Stimulated activated CD4-positive, alpha-beta T cell treated with anti-CD3 and anti-CD28 coated beads, Interleukin-12 subunit alpha, Interleukin-12 subunit beta, amount 100 ng/mL, for 4 hours (primary cell): Measurements from ENCODE around the gene SETD2.

Experiments
- DNase-seq: peaks from one replicate; pipeline ENCODE4 v3.0.0-alpha.2; 2020

Gene SETD2

DNA sequence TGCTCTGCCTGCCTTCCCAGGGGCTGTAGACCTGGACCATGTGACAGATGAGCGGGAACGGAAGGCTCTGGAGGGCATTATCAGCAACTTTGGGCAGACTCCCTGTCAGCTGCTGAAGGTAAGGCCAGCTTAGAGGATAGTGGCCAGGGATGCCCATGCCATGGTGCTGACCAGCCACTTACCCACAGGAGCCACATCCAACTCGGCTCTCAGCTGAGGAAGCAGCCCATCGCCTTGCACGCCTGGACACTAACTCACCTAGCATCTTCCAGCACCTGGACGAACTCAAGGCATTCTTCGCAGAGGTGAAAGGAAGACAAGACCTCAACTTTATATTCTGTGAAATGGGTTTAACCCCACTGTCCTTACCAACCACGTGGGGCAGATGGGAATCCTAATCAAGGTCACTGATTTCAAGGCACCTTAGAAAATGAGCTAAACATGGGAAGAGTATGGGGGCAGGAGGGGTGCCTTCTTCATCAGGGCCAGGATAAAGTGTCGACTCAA is 157.7 kb downstream of the SETD2 start:
- DNase-seq: no peak

DNA sequence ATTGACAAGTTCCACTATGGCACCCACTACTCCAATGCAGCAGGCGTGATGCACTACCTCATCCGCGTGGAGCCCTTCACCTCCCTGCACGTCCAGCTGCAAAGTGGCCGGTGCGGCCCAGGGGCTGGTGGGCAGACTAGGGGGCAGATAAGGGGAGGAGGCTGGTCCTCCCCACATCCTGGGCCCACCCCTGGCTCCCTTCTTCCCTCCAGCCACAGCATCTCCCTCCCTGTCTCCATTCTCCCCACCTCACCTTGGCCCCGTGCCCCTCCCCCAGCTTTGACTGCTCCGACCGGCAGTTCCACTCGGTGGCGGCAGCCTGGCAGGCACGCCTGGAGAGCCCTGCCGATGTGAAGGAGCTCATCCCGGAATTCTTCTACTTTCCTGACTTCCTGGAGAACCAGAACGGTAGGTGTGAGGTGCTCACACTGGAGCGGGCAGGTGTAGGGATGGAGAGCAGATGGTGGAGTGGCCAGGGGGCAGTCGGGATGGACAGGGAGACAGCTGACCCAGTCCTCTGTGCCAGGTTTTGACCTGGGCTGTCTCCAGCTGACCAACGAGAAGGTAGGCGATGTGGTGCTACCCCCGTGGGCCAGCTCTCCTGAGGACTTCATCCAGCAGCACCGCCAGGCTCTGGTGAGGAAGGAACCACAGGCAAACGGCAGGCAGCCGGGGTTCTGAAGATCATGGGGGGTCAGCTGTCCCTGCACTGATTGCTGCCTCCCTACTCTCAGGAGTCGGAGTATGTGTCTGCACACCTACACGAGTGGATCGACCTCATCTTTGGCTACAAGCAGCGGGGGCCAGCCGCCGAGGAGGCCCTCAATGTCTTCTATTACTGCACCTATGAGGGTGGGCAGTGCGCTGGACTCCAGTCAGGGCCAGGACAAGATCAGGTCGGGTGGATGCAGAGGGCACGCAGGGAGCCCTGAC is 158.4 kb downstream of the SETD2 start:
- DNase-seq: no peak

DNA sequence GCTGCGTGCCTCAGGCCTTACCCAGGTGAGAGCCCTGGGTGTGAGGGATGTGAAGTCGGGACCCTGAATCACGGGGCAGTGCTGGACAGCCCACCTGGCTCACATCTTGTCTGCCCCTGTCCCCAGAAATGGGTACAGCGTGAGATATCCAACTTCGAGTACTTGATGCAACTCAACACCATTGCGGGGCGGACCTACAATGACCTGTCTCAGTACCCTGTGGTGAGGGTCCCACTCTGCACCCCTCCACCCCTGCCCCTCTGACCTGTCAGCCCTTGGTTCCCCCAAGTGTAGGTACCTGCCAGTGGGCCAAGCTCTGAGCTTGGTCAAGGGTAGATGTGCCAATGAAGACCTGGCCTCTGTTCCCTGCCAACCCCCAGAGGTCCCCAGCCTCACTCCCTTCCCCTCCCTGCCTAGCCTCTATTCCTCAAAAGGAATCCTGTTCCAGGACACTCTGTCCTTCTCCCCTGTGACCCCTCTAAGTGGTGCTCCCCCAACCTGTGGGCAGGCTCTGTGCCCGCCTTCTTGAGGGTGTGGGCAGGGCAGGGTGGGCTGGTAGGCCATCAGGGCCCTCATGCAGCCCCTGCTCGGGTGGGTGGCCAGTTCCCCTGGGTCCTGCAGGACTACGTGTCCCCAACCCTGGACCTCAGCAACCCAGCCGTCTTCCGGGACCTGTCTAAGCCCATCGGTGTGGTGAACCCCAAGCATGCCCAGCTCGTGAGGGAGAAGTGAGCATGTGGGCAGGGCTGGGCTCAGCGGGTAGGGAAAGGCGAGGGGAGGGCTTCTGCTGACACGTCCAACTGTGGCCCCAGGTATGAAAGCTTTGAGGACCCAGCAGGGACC is 159.3 kb downstream of the SETD2 start:
- no peak for DNase-seq

DNA sequence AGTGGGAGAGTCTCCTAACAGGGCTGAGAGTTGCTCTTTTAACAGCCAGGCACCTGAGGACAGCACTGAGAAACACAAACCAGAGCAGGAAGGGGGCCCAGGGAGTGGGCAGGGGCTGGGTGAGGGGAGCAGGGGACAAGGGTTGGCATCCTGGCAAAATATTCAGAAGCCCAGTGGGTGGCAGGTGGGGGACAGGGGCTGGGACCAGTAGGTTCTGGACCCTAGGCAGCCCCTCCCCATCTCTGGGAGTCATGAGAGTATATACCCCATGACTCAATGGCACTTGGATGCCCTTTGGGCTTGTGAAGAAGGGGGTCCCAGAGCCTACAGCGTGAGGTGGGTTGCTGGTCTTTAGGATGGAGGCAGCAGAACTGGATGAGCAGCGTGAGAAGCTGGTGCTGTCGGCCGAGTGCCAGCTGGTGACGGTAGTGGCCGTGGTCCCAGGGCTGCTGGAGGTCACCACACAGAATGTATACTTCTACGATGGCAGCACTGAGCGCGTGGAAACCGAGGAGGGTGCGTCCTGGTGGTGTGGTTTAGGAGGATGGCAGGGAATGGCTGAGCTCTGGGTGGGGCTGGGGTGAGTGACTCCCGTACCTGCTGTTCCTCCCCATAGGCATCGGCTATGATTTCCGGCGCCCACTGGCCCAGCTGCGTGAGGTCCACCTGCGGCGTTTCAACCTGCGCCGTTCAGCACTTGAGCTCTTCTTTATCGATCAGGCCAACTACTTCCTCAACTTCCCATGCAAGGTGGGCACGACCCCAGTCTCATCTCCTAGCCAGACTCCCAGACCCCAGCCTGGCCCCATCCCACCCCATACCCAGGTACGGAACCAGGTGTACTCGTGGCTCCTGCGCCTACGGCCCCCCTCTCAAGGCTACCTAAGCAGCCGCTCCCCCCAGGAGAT is 160.2 kb downstream of the SETD2 start:
- no peak for DNase-seq

DNA sequence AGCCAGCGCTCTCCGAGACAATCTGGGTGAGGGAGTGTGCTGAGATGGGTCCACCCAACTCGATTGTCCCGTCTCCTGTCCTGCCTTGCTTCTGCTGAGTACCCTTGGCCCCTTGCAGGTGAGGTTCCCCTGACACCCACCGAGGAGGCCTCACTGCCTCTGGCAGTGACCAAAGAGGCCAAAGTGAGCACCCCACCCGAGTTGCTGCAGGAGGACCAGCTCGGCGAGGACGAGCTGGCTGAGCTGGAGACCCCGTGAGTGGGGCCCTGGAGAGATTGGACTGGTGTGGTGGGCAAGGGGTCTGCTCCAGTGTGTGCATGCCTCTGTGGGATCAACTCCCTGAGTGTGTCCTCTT is 160.9 kb downstream of the SETD2 start:
- no peak for DNase-seq

DNA sequence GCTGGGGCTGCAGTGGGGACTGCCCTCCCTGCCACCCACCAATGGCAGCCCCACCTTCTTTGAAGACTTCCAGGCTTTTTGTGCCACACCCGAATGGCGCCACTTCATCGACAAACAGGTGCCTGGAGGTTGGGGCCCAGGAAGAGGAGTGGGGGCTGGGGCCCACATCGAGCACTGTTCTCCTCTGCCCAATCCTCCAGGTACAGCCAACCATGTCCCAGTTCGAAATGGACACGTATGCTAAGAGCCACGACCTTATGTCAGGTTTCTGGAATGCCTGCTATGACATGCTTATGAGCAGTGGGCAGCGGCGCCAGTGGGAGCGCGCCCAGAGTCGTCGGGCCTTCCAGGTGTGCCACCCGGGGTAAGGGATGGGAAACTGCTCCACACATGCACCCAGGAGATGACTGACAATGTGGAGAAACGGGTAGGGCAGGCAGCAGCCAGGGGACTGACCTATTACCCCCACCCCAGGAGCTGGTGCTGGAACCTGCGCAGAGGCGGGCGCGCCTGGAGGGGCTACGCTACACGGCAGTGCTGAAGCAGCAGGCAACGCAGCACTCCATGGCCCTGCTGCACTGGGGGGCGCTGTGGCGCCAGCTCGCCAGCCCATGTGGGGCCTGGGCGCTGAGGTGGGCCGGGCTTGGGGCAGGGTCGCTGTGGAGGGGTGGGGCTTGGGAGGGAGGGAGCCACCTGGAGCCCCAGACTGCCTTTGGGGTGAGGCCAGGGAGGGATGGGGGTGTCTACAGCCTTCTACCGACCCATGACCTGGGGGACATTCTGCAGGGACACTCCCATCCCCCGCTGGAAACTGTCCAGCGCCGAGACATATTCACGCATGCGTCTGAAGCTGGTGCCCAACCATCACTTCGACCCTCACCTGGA is 161.5 kb downstream of the SETD2 start:
- DNase-seq: no peak

DNA sequence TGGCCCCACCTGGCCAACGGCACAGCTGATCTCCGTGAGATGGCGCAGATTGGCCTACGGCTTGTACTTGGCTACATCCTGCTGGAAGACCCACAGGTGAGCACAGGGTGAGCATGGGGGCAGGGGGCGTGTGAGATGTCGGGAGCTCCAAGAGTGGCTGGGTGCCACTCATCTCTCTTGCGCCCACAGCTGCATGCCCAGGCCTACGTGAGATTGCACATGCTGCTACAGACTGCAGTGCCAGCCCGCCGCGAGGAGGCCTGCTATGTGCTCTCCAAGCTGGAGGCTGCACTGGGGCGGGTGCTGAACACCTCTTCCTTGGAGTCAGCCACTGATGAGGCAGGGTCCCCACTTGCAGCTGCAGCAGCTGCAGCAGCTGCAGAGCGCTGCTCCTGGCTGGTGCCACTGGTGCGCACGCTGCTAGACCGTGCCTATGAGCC is 162.2 kb downstream of the SETD2 start:
- DNase-seq: no peak

DNA sequence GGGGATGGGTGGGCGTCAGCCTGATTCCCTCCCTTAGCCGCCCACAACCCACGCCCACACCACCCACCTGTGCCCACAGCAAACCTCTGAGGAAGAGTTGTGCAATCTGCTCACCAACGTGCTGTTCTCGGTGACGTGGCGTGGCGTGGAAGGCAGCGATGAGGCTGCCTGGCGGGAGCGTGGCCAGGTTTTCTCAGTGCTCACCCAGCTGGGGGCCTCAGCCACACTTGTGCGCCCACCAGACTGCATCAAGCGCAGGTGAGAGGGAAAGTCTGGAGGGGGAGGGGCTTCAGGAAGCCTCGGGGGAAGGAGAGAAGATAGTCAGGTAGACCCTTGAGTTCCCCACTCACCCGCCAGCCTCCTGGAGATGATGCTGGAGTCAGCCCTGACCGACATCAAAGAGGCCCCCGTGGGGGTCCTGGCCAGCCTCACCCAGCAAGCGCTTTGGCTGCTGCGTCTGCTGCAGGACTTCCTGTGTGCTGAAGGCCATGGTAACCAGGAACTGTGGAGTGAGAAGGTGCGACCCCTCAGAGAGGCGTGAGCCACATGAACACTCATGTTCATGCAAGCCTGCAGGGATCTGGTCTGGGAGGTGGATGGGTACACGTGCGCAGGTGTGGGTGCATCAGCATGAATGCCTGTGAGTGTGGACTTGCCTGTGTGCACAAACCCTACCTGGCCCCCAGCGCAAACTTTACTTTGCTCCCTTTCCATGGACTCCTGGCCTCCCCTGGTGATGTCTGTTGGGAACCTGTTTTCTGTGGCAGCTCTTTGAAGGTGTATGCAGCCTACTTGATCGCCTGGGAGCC is 162.8 kb downstream of the SETD2 start:
- DNase-seq: no peak

DNA sequence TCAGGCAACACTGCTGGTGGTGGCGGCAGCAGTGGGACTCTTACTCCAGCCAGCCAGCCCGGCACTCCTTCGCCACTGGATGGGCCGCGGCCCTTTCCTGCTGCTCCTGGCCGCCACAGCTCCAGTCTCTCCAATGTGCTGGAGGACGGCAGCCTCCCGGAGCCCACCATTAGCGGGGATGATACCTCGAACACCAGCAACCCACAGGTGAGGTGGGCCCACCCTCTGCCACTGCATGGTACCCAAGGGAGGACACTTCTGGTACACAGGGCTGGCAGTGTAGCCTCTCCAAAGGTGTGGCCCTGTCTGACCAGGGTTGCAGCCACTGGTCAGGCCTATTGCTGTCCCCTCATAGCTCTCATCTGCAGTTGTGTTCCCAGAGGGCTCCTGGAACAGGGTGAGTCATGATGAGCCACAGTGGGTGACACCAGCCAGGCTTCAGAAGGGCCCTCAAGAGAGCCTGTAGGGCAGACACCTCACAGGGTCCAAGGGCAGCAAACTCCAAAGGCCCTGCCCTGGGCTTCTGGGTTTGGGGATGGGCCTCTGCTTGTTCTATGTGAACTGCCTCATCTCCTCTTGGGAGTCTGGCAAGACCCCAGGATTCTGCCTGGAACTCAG is 163.6 kb downstream of the SETD2 start:
- DNase-seq: no peak

DNA sequence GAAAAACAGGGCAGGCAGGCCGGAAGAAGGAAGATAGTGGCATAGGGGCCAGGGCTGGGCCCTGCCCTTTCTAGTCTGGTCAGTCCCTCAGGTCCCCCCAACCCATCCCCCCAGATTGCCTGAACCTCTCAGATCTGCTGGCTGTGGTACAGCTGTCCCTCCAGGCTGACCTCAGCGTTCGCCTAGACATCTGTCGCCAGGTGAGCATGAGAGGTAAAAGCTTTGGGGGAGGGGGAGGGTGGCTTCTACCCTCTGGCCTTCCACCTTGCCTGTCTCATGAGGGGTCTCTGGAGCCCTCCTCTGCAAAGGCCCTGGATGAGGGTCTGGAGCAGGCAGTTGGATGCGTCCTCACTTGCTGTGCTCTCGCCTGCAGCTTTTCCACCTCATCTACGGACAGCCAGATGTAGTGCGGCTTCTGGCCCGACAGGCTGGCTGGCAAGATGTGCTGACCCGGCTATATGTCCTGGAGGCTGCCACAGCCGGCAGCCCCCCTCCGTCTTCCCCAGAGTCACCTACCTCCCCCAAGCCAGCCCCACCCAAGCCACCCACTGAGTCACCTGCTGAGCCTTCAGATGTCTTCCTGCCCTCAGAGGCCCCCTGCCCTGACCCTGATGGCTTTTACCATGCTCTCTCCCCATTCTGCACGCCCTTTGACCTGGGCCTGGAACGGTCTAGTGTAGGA is 164.3 kb downstream of the SETD2 start:
- DNase-seq: no peak

DNA sequence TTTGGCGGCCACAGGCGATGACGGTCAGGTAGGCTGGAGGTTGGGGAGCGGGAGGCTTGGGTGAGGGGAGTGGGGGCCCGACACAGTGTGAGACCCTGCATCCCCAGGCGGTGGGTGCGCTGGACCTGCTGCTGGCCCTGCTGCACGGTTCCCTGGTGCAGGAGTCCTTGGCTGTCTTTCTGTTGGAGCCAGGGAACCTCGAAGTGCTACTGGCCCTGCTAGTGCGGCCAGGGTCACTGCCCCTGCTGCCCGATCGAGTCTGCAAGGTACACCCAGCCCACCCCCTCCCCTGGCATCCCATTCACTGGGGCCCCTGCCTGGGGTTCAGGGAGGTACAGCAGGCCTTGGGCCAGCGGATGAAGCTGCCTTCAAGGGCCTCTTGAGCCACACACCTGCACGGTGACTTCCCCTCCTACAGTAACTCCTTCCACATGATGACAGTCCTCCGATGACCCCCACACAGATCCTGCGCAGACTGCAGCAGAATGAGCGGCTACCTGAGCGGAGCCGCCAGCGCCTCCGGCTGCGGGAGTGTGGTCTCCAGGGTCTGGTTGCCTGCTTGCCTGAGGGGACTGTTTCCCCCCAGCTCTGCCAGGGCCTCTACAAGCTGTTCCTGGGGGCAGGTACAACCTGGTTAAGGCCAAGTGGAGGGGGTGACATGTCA is 164.9 kb downstream of the SETD2 start:
- DNase-seq: no peak

DNA sequence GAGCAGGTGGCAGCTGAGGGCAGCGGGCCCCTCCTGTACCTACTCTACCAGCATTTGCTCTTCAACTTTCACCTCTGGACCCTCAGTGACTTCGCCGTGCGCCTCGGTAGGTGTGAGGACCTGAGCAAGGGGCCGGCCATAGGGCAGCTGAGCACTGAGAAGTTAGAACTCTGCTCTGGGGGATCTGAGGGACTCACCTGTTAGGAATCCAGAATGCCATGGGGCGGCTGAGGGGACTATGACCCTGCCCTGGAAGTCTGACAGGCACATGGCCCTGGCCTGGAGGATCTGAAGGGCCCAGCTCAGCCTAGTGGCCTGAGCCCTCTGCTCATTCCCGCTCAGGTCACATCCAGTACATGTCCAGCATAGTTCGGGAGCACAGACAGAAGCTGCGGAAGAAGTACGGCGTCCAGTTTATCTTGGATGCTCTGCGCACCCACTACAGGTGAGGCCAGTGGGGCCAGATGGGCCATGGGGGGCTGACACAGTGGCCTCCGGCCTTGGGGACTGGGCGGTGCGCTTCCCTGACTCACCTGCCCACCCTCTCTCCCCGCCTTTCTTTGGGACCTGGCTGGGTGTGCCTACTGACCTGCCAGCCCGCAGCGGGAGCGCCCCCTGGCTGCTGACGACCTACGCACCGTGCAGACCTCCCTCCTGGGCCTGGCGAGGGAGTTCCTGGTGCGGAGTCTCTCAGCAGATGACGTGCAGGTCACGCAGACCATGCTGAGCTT is 165.6 kb downstream of the SETD2 start:
- DNase-seq: peak; percentile 73

DNA sequence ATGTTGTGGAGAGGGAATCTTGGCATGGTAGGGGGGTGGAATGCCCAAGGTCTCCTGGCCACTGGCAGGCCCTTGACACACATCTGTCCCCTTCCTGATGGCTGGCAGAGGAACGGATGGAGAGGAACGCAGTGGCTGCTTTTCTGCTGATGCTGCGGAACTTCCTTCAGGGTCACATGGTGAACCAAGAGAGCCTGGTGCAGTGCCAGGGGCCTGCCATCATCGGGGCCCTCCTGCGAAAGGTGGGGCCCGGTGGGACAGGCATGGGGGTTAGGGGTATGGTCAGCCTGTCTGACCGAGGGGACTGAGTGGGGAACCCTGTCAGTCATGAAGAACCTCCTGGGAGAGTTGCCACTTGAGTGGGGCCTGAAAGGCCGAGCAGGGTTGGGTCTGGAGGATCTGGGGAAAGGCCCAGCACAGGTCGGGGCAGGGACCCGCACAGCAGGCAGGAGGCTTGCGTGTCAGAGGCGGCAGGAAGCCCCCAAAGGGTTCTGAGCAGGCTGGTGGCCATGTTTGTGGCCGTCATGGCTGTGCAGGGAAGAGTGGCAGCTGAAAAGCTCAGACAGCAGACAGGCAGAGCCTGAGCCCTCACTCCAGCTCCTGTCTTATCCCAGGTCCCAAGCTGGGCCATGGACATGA is 166.3 kb downstream of the SETD2 start:
- no peak for DNase-seq

DNA sequence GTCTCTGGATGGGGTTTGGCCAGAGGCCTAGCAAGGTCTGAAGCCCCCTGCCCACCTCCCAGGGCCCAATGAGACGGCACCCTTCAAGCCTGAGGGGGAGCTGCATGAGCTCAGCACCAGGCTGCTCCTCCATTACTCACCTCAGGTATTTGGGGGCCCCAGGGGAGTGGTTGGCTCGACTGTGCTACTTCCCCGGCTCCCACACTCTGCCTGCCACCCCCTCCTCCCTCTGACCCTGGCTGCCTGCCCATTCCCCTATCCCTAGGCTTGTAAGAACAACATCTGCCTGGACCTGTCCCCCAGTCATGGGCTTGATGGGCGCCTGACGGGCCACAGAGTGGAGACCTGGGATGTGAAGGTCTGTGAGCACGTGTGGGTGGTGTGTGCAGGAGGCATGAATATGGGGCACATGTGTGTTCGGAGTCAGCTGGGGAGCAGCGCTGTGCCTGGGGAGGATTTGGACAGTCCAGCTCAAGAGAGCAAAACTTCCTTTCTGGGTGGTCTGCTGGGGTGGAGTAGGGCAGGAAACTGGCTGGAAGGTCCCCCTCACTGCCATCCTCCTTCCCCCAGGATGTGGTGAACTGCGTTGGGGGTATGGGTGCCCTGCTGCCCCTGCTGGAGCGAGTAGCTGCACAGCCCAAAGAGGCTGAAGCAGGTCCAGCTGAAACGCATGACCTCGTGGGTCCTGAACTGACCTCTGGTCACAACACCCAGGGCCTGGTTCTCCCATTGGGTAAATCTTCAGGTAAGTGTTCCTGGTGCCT is 167.0 kb downstream of the SETD2 start:
- no peak for DNase-seq

DNA sequence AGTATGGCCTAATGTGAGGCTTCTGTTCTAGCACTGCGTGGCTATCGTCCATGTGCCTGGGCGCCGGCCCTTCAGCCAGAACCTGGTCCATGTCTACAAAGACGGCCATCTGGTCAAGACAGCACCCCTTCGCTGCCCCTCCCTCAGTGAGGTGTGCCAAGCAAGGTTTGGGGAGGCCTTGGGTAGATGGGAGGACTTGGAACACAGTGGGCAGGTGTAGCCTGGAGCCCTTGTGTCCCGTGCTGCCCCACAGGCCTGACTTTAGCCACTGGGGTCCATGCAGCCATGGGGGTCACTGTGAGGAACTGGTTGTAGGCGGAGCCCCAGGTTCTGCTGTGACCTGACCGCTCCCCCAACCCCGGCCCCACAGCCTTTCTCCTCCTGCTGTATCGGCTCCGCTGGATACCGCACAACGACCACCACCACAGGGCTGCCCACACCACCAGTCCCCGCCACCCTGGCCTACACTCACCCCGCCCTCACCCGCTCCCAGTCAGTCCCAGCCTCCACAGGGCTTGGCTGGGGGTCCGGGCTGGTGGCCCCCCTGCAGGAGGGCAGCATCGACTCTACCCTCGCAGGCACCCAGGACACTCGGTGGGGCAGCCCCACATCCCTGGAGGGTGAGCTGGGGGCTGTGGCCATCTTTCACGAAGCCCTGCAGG is 167.9 kb downstream of the SETD2 start:
- DNase-seq: no peak
